Nephron progenitor cell (in vitro differentiated cells): ENCODE results near the gene CAMK2A.

ENCODE experiments used
- DNase-seq: peaks from one replicate; pipeline ENCODE4 v3.0.0; 2021
- H3K27ac Mint-ChIP-seq: 2 replicates; pipeline ENCODE4 v1.8.0; 2021; ENCODE audit warnings: mild to moderate bottlenecking, moderate library complexity, mixed read lengths
- H3K27me3 Mint-ChIP-seq: 2 replicates; pipeline ENCODE4 v1.8.0; 2021; ENCODE audit warnings: mild to moderate bottlenecking, low read depth, mixed read lengths; ENCODE audit not compliant: poor library complexity
- H3K36me3 Mint-ChIP-seq: 2 replicates; pipeline ENCODE4 v1.8.0; 2021; ENCODE audit warnings: low read depth, mixed read lengths
- H3K4me1 Mint-ChIP-seq: 2 replicates; pipeline ENCODE4 v1.8.0; 2021; ENCODE audit warnings: mixed read lengths
- H3K4me3 Mint-ChIP-seq: 2 replicates; pipeline ENCODE4 v1.8.0; 2021; ENCODE audit warnings: mild to moderate bottlenecking, moderate library complexity, mixed read lengths
- H3K9me3 Mint-ChIP-seq: 2 replicates; pipeline ENCODE4 v1.8.0; 2021; ENCODE audit warnings: mild to moderate bottlenecking, moderate library complexity, mixed read lengths
- TF ChIP-seq, protein P1 (sequence below): fragments of 200-600 bp; sonication (generic); IDR thresholded peaks from 2 replicates; pipeline ENCODE4 v1.5.0; 2021; ENCODE audit warnings: antibody characterized with exemption

Gene CAMK2A

DNA sequence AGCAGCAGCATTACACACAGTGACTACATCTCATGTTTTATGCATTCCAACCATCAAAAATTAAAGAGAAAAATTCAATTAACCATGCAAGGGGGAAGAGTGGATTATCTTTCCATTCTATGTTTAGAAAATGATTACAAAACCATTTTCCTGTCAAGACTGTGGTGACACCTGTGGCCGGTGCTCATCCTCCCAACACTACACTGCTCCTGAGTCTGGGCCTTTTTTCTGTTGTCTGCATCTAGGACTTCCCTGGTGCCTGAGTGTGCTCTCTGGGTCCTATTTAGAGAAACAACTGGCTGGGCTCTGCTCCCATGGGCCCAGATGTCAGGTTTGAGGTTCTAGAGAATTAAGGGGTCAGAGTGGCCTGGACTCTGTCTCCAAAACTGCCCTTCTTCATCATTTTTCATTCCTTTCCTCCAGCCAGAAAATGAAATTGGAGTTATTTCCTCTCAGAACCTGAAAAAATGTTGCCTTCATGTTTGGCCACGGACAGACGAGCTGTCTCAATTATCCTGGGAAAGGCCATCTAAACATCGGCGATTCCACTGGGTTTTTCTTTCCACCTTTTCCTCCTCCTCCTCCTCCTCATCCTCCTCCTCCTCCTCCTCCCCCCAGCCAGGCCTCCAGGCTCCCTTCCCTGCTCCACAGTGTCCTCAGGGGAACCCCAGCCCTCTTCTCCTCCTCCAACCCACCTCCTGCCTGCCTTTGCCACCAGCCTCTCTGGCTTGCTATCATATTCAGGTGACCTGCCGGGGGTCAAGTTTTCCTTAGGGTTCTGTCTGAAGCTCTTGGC, 24.5 kb upstream of the CAMK2A start:
- H3K27me3 Mint-ChIP-seq: peaks cover 6% of the 10 kb centered on the region
- H3K27ac Mint-ChIP-seq: no peak overlapping the region
- no peak overlapping the region for H3K4me3 Mint-ChIP-seq
- TF ChIP-seq, protein P1, sequence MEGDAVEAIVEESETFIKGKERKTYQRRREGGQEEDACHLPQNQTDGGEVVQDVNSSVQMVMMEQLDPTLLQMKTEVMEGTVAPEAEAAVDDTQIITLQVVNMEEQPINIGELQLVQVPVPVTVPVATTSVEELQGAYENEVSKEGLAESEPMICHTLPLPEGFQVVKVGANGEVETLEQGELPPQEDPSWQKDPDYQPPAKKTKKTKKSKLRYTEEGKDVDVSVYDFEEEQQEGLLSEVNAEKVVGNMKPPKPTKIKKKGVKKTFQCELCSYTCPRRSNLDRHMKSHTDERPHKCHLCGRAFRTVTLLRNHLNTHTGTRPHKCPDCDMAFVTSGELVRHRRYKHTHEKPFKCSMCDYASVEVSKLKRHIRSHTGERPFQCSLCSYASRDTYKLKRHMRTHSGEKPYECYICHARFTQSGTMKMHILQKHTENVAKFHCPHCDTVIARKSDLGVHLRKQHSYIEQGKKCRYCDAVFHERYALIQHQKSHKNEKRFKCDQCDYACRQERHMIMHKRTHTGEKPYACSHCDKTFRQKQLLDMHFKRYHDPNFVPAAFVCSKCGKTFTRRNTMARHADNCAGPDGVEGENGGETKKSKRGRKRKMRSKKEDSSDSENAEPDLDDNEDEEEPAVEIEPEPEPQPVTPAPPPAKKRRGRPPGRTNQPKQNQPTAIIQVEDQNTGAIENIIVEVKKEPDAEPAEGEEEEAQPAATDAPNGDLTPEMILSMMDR: no peak
- H3K36me3 Mint-ChIP-seq: no peaks in the 10 kb centered on the region
- H3K4me1 Mint-ChIP-seq: peaks cover 79% of the 10 kb centered on the region
- no peaks in the 10 kb centered on the region for H3K9me3 Mint-ChIP-seq
- no peak for DNase-seq

DNA sequence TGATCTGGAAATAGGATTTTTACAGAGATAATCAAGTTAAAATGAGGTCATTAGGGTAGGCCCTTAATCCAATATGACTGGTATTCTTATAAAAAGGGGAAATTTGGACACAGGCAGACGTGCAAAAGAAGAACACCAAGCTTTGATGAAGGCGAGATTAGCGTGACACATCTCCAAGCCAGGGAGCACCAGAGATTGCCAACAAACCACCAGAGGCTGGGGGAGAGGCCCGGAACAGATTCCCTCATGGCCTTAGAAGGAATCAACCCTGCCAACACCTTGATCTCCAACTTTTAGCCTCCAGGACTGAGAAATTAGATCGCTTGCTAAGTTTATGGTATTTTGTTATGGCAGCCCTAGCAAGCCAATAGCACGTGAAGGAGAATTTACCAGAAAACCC, 23.9 kb upstream of the CAMK2A start:
- no peak overlapping the region for H3K27ac Mint-ChIP-seq
- no peaks in the 10 kb centered on the region for H3K36me3 Mint-ChIP-seq
- H3K4me1 Mint-ChIP-seq: peaks cover 79% of the 10 kb centered on the region
- H3K27me3 Mint-ChIP-seq: peaks cover 6% of the 10 kb centered on the region
- no peak for DNase-seq
- H3K9me3 Mint-ChIP-seq: no peaks in the 10 kb centered on the region
- TF ChIP-seq, protein P1: no peak
- no peak overlapping the region for H3K4me3 Mint-ChIP-seq

DNA sequence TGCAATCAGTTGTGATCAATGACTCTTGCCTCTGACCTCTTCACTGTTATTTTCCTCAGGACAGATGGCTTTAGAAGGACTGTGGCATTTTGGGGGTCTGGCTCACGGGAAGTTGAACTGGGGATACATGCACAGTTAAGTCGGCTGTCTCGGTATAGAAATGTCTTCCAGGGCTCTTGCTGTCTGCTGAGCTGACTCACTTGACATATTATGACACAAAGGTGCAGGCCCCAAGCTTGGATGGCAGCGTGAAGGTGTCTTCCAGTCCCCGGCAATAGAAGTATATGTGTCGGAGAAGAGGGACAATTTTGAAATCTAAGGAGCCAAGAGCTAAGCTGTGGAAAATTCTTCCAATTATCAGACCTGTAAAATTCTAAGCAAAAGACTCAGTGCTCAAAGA, 22.9 kb upstream of the CAMK2A start:
- Mint-ChIP-seq H3K4me3 (no peak overlapping the region), H3K36me3 (no peaks in the 10 kb centered on the region), H3K27ac (peak overlapping the region; percentile 56), H3K27me3 (peaks cover 6% of the 10 kb centered on the region), H3K9me3 (no peaks in the 10 kb centered on the region), H3K4me1 (peaks cover 79% of the 10 kb centered on the region)
- TF ChIP-seq, protein P1: no peak
- DNase-seq: no peak

DNA sequence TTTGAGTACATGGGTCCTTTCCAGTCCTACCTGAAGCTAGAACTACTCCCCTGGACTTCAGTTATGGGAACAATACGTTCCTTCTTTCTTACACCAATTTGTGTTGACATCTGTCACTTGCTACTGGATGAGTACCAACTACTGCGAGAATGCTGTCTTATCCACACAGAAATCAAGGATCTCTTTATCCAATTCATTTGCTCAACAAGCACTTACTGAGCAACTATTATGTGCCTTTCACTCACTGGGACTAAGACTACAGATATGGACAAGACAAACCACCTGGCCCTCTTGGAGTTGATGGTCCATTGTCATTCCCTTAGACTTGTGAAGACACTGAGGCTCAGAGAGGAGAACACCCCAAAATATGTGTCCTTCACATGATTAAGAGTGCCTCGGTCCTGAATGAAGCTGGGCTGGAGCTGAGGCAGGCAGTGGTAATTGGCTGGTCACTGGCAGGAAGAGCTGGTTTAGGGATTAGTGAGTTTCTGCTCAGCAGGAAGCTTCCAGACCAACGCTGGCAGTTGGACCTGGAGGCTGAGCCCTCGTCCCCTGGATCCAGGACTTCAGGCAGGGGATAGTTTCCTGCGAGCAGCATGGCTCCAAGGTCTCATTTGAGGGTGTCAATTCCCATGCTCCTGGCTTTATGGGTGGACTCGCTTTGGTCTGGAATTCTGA, 21.6 kb upstream of the CAMK2A start:
- no peaks in the 10 kb centered on the region for H3K9me3 Mint-ChIP-seq
- no peak overlapping the region for H3K4me3 Mint-ChIP-seq
- H3K27me3 Mint-ChIP-seq: peaks cover 6% of the 10 kb centered on the region
- peaks cover 79% of the 10 kb centered on the region for H3K4me1 Mint-ChIP-seq
- DNase-seq: no peak
- TF ChIP-seq, protein P1: no peak
- H3K27ac Mint-ChIP-seq: no peak overlapping the region
- no peaks in the 10 kb centered on the region for H3K36me3 Mint-ChIP-seq

DNA sequence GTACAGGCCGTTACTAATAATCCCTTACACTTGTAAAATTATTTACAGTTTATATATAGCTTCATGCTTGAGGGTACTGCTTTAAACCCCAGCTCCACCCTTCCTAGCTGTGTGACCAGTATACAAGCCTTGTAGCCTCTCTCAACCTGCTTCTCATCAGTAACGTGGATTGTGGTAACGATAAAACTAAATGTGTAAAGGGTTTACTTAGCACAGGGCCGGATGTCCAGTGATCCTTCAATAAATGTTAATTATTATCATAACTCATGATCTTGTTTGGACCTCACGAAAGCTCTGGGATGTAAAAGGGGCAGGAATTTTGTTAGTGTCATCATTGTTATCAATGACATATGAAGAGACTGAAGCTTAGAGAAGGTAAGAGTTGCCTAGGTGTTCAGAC, 20.7 kb upstream of the CAMK2A start:
- Mint-ChIP-seq H3K27me3 (peaks cover 6% of the 10 kb centered on the region), H3K4me3 (no peak overlapping the region), H3K4me1 (peaks cover 87% of the 10 kb centered on the region), H3K9me3 (no peaks in the 10 kb centered on the region), H3K27ac (no peak overlapping the region), H3K36me3 (no peaks in the 10 kb centered on the region)
- TF ChIP-seq, protein P1: no peak
- no peak for DNase-seq
